ENCODE measurements around the gene AKT1.
A peak's percentile ranks its signal among the peaks of the same experiment; 100 is the strongest.
"Not testable (repeated sequence)": the region's sequence is repeated elsewhere in the genome, so short reads cannot be mapped to it uniquely, and the experiment has no call there.

Gene AKT1

DNA sequence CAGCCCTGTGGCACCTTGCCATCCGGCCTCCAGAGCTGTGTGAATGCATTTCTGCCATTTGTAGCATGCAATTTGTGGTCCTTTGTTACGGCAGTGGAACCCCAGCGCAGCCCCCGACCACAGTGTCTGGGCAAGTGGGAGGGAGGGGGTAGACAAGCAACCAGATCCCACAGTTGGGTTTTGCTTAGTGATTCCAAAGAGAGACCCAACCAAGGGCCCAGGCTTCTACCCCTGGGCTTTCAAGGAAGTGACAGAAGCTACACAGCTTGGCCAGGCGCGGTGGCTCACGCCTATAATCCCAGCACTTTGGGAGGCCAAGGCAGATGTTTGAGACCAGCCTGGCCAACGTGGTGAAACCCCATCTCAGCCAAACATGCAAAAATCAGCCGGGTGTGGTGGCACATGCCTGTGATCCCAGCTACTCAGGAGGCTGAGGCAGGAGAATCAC lies 23.2 kb upstream of the AKT1 start:
- DNase-seq (ENCODE audit: low read depth in 2 of 2) = no peak

DNA sequence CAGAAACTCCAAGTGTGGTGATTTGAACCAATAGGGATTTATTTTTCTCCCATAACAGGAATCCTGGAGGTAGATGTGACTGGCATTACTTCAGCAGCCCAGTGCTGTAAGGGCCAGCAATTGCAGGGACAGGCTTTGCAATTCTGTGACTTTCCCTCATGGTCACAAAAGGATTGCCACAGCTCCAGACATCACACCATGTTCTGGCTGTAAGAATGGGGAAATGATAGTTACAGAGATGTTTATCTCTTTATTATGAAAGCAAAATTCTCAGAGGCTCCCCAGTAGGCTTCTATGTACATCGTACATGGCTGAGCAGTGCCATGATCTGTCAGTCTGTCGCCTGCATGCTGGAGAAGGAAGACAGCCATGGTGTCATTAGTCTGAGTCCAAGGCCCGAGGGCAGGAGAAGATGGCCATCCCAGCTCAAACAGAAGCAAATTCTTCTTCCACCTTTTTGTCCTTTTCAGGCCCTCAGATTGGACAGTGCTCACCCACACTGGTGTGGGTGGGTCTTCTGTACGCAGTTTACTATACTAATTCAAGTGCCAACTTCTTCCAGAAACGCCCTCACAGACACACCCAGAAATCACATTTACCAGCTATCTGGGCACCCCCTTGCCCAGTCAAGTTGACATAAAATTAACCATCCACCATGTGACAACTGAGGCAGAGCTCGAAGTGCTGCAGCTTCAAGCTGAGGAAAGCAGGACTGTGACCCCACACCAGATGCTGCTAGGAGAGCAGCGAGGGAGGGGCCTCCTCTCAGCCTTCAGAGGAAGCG lies 22.6 kb upstream of the AKT1 start:
- DNase-seq (ENCODE audit: low read depth in 2 of 2) = no peak

GRCh38 chr14:104816616-104816884 lies 21.0 kb upstream of the AKT1 start:
- DNase-seq (ENCODE audit: low read depth in 2 of 2) = no peak

- not testable (repeated sequence) for DNase-seq (ENCODE audit: low read depth in 2 of 2)
Observed at GRCh38 chr14:104814701-104815100, 19.2 kb upstream of the AKT1 start.

DNA sequence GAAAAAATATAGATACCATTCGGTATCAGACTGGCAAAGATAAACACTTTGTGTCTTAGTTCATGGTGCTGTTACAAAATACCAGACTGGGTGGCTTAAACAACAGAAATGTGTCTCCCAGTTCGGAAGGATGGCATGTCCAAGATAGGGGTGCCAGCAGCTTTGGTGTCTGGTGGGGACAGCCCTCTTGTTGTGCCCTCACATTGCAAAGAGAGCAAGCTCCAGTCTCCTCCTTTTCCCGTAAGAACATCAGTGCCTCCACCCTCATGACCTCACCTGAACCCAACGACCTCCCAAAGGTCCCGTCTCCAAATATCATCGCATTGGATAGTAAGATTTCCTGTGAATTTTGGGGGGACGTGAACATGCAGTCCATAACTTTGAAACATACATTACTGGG lies 17.7 kb upstream of the AKT1 start:
- DNase-seq (ENCODE audit: low read depth in 2 of 2) = no peak

DNA sequence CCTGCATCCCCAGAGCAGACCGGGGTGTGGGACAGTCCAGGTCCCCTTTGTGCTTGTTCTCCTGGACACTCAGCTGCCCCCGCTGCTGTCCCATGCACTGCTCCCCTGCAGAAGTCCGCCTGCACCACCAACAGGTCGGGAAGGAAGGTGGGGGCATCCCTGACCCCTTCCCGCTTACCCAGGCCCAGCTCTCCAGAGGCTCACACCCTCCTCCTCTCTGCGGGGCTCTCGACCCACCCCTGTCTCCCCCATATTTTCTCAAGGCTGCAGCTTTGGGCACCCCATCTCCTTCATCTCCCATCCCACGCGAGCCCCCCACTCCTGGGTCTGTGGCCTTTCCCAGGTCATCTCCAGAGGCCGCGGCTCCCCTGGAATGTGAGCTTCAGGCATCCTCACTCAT lies 14.8 kb upstream of the AKT1 start:
- no peak for DNase-seq (ENCODE audit: low read depth in 2 of 2)

DNA sequence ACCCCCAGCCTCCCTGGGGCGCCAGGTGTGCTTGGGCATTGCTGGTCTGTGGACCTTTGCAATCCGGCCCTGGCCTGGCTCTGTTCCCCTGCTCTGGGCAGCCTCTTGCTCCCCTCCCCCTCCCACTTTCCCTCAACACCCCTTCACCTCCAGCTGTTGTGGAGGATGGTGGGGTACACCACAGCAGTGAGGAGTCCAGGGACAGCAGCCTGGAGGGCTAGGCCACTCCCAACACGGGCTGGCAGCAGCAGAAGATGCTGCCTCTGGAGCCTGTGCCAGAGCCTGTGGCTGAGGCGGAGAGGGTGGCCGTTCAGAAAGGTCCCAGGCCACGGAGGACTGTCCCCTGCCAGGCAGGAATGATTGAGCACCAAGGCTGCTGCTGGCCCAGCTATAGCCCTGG lies 12.9 kb upstream of the AKT1 start:
- no peak for DNase-seq (ENCODE audit: low read depth in 2 of 2)

DNA sequence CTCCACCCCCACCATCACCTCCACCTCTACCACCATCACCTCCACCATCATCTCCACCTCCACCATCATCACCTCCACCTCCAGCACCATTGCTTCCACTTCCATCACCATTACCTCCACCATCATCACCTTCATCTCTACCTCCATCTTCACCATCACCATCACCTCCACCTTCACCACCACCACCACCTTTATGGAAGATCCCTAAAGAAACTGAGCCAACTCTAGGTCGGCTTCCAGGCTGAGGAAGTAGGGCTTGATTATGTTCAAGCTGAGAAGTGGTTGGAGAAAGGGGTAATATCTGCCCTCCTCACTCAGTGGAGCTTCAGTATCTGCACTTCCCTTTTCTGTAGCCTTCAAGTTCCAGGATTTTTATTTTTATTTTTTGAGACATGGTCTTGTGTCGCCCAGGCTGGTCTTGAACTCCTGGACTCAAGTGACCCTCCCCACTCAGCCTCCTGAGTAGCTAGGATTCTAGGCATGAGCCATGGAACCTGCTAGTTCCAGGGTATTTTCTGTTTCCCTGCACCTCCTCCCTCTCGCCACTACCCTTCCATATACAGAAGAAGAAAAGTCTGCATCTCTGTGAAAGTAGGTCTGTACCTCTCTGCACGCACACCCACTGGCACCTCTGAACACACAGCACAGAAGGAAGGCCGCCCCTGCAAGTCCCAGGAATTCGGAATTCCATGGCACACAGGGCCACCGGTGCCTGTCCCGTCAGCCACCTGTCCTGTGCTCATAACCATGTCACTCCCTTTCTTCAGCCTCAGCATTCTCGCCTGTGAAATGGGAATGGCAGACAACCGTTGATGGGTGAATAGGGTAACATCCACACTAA lies 11.3 kb upstream of the AKT1 start:
- no peak for DNase-seq (ENCODE audit: low read depth in 2 of 2)

- no peak for DNase-seq (ENCODE audit: low read depth in 2 of 2)
Observed at GRCh38 chr14:104805941-104806624, 10.5 kb upstream of the AKT1 start.

DNA sequence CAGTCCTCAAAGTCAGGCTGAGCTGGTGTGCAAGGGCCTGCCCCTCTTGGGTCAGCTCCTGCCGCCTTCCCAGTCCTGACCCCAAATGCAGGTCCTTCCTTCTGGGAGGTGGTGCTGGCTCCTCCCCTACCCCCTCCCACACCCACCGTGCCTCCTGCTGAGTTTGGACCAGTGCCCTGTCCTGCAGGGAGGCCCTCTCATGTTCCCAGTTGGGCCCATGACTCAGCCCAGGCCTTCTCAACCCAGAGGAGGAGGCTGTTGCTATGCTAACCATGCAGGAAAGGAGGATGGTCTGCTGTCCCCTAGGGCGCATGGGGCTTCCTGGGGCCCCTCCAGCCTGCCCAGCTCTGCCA lies 9.8 kb upstream of the AKT1 start:
- no peak for DNase-seq (ENCODE audit: low read depth in 2 of 2)

DNA sequence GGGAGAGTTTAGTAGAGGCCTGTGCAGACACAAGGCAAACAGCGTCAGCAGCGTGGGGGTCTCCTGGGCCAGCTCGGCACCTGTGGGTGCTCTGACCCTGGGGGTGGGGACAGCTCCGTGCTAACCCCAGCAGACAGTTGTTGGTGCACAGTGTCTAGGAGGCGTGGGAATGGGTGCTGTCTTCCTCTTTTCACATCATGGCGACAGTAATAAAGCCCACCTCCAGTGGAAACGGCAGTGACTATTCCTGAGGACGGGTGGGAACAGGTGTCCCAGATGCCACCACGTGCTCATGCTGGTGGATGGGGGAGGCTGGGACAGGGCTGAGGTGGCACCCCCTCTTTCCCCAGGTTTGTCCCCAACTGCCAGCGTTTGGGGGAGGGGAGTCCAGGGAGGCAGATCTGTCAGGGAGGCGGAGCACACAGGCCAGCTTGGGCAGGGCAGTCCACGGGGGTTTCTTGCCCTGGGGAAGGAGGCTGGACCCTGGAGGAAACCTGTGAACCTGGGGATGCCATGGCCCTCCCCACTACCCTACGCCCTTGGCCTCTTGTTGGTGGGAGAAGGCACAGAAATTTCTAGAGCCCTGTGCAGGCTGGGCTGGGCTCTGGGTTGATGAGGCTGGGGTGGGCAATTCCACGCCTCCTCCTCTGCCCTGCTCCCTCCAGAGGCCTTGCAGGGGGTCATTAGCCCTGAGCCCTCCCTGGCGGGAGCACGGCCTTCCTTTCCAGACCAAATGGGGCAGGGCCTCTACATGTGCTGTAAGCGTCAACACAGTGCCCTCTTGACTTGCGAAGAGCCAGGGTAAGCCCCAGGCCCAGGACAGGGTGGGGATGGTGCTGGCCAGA lies 9.2 kb upstream of the AKT1 start:
- no peak for DNase-seq (ENCODE audit: low read depth in 2 of 2)

DNA sequence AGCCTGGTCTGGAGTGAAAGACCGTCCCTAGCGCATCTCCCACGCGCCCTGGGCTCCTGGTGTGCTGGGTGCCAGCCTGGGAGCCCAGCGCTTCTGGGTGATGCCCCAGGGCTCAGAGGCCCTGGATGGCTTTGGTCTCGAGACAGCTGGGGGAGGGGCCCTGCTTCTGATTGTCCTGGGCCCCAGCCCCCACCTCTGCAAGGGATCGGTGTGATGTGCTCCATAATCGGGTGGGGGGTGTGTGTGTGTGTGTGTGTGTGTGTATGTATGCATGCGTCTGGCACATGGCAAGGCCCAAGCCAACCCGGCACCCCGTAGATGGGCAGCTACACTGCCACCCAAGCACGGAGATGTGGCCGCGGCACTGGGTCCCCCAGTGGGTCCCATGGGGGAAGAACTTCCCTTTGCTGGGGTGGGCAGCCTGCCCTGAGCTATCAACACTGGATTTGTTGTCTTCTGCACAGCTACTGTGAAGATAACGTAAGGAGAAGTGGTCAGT lies 8.4 kb upstream of the AKT1 start:
- DNase-seq (ENCODE audit: low read depth in 2 of 2) = no peak

GRCh38 chr14:104803280-104803911 lies 7.8 kb upstream of the AKT1 start:
- DNase-seq (ENCODE audit: low read depth in 2 of 2) = no peak

DNA sequence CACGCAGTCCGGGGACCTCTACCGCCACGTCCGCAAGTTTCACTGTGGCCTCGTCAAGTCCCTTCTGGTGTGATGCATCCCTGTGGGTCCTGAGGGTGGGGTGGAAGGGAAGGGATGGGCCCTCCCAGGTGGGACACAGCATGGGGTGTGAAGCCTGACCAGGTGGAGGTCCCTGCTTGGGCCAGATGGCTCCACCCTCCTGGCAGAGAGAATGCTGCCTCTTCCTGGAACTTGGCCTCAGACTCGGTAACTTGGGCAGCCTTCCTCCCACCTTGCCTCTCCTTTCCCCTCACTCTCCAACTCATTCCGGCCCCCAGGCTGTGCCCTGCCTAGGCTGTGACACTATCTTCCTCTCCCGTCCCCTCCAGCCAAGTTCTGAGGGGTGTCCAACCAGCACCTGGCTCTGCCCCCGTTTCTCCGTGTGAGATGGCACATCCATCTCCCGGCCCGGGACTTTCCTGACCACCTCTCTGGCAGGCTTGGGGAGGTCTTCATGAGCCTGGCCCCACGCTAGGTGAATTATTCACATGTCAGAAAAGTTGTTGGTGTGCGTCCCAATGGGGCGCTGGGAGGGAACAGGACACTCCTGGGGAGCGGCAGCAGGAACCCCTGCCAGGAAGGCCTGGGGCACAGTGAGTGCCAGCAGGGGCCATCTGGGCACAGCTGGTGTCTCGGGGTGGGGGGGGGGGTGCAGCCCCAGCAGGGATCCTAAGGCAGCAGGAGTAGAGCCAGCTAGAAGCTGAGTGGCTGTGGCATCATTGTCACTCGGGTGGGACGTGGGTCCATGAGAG lies 7.0 kb upstream of the AKT1 start:
- no peak for DNase-seq (ENCODE audit: low read depth in 2 of 2)

DNA sequence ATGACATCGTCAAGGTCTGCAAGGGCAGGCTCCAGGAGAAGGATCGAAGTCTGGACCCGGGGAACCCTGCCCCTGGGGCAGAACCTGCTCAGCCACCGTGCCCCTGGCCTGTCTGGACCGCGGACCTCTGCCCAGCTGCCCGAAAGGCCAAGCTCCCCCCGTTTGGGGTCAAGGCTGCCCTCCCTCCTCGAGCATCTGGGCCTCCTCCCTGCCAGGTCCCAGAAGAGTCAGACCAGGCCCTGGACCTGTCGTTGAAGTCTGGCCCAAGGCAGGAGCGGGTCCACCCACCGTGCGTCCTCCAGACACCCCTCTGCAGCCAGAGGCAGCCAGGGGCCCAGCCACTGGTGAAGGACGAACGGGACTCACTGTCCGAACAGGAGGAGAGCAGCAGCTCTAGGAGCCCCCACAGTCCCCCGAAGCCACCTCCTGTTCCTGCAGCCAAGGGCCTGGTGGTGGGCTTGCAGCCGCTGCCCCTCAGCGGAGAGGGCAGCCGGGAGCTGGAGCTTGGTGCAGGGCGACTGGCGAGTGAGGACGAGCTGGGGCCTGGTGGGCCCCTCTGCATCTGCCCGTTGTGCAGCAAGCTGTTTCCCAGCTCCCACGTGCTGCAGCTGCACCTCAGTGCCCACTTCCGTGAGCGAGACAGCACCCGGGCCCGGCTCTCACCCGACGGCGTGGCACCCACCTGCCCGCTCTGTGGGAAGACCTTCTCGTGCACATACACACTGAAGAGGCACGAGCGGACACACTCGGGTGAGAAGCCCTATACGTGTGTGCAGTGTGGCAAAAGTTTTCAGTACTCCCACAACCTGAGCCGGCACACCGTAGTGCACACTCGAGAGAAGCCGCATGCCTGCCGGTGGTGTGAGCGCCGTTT lies 6.2 kb upstream of the AKT1 start:
- DNase-seq (ENCODE audit: low read depth in 2 of 2) = no peak

DNA sequence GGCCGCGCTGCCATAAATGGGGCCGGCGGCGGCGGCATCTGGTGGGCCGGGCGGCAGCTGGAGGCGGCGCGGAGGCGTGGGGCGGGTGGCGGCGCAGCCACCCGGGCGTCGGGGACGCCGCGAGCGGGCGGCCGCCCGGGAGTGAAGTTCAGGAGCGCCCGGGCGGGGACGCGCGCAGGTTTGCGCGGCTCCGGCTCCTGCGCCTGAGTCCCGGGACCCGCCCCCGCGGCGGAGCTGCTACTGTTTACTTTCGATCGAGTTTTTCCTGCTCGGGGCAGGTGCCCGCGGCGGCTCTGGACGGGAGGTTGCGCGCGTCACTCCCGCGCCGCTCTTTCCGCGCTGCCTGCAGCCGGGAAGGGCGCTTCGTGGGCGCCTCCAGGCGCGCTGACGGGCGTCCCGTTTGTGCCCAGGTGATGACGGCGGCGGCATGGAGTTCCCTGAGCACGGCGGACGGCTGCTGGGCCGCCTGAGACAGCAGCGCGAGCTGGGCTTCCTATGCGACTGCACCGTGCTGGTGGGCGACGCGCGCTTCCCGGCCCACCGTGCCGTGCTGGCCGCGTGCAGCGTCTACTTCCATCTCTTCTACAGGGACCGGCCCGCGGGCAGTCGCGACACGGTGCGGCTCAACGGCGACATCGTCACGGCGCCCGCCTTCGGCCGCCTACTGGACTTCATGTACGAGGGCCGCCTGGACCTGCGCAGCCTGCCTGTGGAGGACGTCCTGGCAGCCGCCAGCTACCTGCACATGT lies 5.4 kb upstream of the AKT1 start, which contains the start of gene ZBTB42:
Gene ZBTB42 (plus strand): TSS at position 331 of the 749 bp plus-strand sequence. CDS start 97 bp downstream, at position 428.
- peak; percentile 52 to 63 for DNase-seq (ENCODE audit: low read depth in 2 of 2)

- DNase-seq (ENCODE audit: low read depth in 2 of 2) = peak; percentile 77 to 81
Observed at GRCh38 chr14:104800015-104800770, 4.6 kb upstream of the AKT1 start.

All from stimulated activated CD4-positive, alpha-beta T cell treated with anti-CD3 and anti-CD28 coated beads, Interleukin-1b, Interleukin-23, amount 100 ng/mL, for 4 hours (primary cell).